Stimulated activated naive CD4-positive, alpha-beta T cell treated with Interleukin-2 at 50 U/mL for 16 hours (primary cell): Measurements from ENCODE around the gene FBXL16.
A peak's percentile ranks its signal among the peaks of the same experiment; 100 is the strongest.

Experiments used
- DNase-seq: peaks from one replicate; lab custom pipeline; 2025; lab: John Stamatoyannopoulos, UW

Gene FBXL16

GRCh38 chr16:734981-735881 is 29.6 kb upstream of the FBXL16 start:
- DNase-seq: no peak

GRCh38 chr16:734208-734980 is 28.8 kb upstream of the FBXL16 start:
- DNase-seq: no peak

GRCh38 chr16:733382-734207 is 28.0 kb upstream of the FBXL16 start:
- no peak for DNase-seq

GRCh38 chr16:732936-733335 is 27.3 kb upstream of the FBXL16 start:
- no peak for DNase-seq

- no peak for DNase-seq
These were observed 26.7 kb upstream of the FBXL16 start for GRCh38 chr16:732332-732731.

- no peak for DNase-seq
These were observed 25.3 kb upstream of the FBXL16 start for GRCh38 chr16:730666-731509.

GRCh38 chr16:729768-730665 is 24.4 kb upstream of the FBXL16 start:
- DNase-seq: no peak

GRCh38 chr16:728890-729744 is 23.5 kb upstream of the FBXL16 start:
- DNase-seq: no peak

GRCh38 chr16:728131-728889 is 22.7 kb upstream of the FBXL16 start:
- DNase-seq: peak; percentile 55

- no peak for DNase-seq
These were observed 21.8 kb upstream of the FBXL16 start for GRCh38 chr16:727291-727977.

- peak; percentile 50 for DNase-seq
These were observed 21.1 kb upstream of the FBXL16 start, which contains the start of the genes CCDC78 and HAGHL for GRCh38 chr16:726438-727290. Gene CCDC78, minus strand, starts transcription at chr16:726443. Its CDS starts 76 bp downstream, at chr16:726367. Gene HAGHL, plus strand, starts transcription at chr16:727106. Its CDS starts 404 bp downstream, at chr16:727510.

- no peak for DNase-seq
These were observed 20.5 kb upstream of the FBXL16 start for GRCh38 chr16:726188-726437.

- no peak for DNase-seq
These were observed 20.0 kb upstream of the FBXL16 start for GRCh38 chr16:725463-726187.

- no peak for DNase-seq
These were observed 19.4 kb upstream of the FBXL16 start for GRCh38 chr16:725041-725376.

GRCh38 chr16:724188-725040 is 18.8 kb upstream of the FBXL16 start:
- no peak for DNase-seq

GRCh38 chr16:723695-724094 is 18.1 kb upstream of the FBXL16 start:
- DNase-seq: no peak
